HCEC 1CT (cell line): ENCODE measurements around the gene GGT7.
"Not testable (repeated sequence)": the region's sequence is repeated elsewhere in the genome, so short reads cannot be mapped to it uniquely, and the experiment has no call there.

Experiments
- DNase-seq: peaks from one replicate; pipeline ENCODE4 v3.0.0-alpha.2; 2017

GGT7 gene

DNA sequence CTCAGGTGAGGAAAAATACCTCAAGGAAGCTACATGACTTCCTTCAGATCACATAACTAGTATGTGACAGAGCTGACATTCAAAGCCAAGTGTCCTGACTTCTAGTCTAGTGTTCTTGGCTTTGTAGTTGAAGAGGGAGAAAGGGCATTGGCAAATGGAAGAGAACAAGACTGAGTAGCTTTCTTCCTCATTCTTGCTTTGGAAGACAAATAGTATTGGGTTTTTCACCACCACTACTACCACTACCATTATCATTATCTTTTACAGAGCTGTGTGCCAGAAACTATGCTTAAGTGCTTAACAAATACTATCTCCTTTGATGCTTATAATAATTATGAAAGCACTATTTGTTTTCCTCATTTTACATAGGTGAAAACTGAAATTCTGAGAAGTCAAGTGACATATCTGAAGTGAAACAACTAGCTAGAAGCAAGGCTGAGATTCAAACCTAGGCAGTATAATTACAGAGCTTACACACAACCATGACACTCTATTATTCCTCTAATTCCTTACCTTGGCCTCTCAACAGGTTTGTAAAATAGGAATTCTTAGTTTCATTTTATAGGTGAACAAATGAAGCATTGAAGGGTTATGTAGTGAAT is 10.5 kb upstream of the GGT7 start:
- no peak for DNase-seq

DNA sequence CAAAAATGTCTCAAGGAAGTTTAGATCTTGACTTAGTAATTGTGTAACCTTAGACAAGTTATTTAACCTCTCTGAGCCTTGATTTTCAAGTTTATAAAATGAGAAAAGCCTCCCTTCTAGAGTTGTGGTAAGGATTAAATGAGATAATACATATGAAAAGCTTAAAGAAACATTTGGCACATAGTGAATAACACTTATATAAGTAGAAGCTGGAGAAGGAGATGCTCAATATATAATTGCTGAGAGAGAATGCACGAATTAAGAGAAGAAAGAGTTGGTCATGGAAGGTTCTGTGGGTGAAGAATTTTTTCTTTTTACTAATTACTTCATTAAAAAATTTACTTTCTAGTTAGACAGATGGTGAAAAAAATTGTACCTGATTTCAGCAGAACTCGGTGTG is 9.0 kb upstream of the GGT7 start:
- DNase-seq: no peak

DNA sequence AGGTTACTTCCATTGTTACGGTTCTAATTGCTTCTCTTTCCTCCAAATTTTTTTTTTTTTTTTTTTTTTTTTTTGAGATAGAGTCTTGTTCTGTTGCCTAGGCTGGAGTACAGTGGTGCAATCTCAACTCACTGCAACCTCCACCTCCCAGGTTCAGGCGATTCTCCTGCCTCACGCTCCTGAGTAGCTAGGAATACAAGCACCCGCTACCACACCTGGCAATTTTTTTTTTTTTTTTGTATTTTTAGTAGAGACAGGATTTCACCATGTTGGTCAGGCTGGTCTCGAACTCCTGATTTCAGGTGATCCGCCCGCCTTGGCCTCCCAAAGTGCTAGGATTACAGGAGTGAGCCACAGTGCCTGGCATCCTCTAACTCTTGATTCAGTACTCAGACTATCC is 8.3 kb upstream of the GGT7 start:
- not testable (repeated sequence) for DNase-seq

DNA sequence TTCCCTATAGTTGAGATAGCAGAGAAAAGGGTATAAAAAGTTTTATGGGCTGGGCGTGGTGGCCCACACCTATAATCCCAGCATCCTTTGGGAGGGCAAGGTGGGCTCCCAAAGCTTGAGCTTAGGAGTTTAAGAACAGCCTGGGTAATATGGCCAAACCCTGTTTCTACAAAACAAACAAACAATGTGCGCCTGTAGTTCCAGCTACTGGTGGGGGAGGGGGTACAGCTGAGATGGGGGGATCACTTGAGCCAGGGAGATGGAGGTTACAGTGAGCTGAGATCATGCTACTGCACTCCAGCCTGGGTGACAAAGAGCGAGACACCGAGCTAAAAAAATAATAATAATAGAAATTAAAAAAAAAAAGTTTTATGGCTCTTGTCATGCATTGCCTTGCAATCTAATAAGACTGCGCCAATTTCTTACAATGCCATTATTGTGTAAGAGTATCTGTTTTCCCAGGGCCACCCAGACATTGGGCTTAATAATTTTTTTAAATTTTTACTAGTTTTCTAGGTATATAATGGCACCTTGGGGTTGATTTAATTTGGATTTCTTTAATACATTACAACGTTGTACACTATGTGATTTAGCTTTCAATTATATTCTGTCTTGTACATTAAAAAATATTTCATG is 7.7 kb upstream of the GGT7 start:
- DNase-seq: no peak

DNA sequence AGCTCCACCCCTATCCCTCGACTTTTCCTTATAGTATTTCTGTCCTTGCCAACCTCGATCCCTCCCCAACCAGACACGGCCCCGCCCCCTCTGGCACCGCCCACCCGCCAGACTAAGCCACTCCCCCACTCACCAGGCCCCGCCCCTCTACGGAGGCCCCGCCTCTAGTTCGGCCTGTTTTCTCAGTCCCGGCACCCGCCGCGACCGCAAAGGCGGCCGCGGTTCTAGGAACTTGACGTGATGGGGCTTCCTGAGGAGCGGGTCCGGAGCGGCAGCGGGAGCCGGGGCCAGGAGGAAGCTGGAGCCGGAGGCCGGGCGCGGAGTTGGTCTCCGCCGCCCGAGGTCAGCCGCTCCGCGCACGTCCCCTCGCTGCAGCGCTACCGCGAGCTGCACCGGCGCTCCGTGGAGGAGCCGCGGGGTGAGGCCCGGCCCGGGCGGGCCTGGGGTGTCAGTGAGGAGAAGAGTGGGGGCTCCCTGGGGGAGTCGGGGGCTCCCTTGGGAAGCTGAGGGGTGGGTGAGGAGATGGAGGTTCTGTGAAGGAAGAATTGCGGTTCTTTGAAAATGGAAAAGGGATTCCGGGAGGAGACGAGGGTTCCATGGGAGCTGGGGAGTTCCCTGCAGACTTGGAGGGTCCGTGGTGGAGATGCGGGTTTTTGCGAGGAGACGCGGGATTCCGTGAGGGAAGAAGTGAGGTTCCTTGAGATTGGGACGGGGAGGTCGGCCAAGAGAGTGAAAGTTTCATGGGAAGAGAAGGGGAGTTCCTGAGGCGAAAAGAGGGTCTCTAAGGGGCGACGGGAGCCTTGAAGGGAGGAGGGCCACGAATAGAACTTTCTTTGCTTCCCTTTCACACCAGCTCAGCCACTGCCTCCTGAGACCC is 4.0 kb upstream of the GGT7 start, which contains the start of gene ACSS2:
ACSS2 (plus strand) TSS at position 207 of the 877 bp plus-strand sequence; CDS start at position 241, 34 bp downstream.
- DNase-seq: peak; percentile 1

DNA sequence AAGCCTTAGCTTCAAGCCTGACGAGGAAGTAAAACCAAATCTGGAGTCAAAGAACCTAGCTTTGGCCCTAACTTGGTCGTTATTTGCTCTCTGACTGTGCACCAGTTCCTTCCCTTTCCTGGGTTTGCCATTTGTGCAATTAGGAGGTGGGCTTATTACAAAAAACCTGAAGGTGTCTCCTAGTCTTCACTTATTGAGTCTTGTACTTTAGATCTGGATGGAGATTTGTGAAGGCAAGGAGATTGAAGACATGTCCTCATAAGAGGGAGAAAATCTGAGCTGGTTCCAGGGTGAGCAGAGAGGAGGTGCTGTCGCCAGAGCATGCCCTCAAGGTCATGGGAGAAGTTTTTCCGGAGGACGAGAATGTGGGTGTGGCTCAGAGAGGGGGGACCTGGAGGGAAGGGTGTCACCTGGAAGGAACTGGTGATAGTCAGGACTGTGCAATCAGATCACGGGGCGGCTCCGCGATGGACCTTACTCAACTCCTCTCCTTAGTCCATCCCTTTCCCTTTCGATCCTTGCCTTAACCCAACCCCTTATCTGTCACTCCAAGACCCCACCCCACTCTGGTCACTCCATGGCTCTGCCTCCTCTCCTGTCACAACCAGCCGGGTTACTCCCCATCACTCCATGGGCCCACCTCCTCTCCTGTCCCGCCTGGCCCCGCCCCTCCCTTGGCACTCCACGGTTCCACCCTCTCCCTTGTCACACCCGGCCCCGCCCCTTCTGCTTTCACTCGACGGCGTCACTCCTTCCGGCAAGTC is 3.2 kb upstream of the GGT7 start:
- DNase-seq: peak; percentile 99

DNA sequence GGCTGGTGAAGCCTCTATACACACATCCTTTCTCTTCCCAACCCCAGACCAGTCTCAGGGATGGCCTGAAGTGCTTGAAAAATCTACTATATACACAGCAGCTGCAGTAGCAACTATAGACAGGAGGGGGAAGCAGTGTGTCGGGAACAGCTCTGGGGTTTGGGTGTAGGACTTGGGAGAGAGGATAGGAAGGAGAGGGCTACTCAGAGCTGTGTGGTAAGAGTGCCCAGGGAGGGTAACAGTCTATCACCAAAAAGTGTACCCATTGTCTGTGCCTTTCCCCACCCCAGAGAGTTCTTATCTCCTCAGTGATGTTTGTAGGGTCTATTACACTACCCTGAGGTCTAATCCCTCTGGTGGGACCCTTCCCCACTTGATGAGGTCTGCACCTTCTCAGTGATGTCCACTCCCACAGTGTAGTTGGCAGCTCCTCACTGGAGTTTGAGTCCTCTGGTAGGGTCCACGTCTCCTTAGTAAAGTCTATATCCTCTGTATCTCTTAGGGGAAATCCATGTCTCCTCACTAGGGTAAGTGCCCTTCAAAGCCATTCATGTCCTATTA is 1.5 kb upstream of the GGT7 start:
- DNase-seq: peak; percentile 87

DNA sequence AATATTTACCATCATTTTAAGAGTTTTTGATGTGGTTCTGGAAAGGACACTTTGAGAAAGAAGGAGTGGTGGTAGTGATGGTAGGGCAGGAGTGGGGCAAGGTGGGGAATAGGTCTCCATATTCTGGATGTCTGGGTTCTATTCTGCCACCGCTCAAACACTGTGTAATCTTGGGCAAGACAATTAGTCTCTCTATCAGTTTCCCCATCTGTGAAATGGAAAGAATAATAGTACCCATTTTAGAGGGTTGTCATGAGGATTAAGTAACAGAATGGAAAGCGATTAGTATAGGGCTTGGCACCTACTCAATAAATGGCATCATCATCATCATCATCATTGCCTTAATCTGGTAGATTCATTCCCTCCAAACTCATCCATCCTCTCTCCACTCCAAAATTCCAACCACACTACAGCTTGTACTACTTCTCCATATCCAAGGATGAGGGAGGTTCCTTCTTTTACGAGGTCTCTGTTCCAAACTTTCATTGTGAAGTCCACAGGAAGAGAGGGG is 982 bp upstream of the GGT7 start:
- no peak for DNase-seq

DNA sequence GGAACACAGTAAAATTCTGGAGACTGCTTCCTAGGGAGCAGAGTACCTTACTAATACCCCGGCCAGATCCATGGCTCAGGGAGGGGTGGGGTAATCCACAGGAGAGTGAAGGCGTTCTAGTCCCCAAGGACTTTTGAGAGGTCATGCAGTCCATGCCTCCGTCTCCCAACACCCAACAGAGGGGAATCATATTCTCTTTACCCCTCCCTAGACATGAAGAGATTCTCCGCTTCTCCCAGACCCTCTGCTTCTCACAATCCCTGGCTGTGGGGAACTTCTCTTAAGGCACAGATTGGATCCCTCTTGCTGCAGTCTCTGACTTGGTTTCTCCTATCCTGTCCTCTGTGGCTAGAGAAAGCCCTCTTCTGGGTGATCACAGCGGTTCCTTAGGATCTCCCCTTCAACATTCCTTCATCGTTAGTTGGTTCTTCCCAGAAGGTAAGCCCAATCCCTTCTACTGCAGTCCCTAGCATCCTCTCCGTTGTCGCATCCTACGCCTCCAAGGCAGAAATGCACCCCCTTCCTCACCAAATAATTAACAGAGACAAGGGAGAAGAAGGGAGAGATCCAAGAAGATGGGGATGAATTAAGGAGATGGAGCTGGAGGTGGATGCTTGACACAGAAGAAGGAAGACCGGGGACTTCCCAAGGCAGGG is 562 bp downstream of the GGT7 start:
- DNase-seq: peak; percentile 4

DNA sequence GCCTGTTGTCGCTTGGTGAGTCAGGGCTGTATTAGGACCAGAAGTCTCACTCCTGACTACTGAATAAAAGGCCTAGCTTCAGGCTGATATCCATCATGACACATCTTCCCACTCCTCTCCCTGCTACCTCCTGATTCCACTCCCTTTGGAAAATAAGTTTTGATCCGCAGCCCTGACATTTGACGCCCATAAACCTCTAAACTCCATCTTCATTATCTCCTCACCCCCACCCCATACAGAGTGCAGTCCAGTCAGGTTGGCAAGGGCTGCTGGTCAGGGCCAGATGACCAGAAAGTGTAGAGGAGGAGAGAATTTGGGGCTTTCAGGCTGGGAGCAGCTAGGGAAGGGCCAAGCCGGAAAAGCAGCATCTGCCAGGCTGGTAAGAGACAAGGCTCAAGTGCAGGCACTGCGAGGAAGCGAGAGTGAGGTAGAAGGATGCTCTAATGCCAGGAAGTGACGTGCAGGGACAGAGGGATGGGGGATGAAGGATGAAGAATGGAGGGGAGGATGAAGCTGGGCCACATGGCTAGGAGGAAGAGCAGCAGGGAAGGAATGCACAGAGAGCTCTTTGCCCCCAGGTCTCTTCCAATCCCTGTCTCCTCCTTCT is 1.2 kb downstream of the GGT7 start:
- DNase-seq: no peak

DNA sequence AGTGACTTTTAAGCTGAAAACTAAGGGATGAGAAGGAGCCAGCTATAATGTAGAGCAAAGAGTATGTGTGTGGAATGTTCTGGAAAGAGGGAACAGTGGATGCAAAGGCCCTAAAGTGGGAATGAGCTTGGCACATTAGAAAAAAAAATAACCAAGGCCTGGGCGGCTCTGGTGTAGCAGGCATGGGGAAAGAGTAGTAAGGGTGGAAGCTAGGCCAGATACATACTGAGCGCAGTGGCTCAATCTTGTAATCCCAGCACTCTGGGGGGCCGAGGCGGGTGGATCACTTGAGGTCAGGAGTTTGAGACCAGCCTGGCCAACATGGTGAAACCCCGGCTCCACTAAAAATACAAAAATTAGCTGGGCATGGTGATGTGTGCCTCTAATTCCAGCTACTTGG is 8.4 kb downstream of the GGT7 start:
- DNase-seq: no peak

DNA sequence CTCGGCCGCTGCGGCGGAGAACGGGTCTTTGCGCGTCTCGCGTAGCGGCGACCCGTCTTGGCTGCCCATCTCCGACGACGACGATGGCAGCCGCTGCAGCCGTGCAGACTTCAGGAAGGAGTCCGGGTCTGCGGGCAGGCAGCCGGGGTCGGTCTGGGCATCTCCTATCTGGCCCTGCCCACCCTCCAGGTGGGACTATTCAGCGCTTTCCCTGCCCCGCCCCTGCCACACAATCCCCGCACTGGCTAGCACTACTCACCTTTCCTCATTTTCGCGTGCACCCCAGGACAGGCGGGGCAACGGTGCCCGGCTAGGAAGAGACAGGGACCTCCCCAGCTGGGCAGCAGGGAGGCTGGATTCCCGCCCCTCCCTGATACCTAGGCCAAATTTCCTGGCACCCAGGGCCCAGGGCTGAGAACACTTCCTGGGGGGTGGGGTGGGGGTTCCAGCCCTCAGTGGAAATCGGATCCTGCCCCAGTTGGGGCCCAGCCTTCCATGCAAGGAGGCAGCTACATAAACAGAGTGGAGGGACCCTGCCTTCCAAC is 9.2 kb downstream of the GGT7 start:
- no peak for DNase-seq

DNA sequence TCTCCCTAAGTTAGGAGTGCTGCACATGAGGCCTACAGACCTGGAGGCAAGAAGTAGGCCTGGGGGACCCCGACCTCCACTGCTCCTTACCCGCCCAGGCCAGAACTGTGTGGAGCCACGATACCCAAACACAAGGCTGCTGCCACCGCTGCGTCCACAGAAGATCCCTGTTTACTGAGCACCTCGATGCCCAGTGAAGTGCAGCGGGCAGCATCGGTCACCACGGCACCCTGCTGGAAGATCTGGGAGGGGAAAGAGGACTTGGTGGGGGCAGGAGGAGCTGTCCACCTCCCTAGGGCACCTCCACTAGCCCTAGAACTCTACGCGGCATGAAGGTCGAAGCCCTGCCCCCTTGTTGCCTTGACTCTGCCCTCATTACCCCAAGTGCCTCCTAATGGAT is 9.9 kb downstream of the GGT7 start:
- no peak for DNase-seq

DNA sequence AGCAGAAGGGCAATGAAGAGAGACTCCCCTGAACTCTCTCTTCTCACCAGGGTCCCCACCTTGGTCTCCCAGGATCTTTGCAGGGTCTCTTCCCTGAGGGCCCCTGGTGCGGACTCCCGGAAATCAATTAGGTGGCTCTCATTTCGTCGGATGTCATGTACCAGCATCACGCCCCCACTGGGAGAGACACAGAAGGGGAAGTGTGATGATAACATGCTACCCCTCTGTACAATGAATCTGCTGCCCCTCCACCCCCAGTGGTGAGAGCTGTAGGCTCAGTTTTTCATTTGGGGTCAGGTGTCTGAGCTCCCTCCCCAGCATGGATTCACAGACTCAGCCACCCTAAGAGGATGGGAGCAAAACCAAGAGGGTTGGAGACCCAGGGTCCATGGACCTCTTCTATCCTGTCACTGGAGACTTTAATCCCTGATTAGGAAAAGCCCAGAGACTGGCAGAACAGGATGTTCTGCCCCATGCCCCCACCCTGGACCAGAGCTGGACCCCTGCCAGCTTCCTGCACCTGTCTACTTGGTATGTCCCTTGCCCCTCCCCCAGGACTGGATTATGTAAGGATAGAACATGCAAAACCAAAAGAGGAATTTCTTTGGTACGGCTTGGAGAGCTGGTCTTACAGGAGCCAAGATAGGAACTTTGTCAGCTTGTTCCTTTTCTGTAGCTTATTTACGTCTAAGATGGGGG is 11.1 kb downstream of the GGT7 start:
- DNase-seq: no peak

DNA sequence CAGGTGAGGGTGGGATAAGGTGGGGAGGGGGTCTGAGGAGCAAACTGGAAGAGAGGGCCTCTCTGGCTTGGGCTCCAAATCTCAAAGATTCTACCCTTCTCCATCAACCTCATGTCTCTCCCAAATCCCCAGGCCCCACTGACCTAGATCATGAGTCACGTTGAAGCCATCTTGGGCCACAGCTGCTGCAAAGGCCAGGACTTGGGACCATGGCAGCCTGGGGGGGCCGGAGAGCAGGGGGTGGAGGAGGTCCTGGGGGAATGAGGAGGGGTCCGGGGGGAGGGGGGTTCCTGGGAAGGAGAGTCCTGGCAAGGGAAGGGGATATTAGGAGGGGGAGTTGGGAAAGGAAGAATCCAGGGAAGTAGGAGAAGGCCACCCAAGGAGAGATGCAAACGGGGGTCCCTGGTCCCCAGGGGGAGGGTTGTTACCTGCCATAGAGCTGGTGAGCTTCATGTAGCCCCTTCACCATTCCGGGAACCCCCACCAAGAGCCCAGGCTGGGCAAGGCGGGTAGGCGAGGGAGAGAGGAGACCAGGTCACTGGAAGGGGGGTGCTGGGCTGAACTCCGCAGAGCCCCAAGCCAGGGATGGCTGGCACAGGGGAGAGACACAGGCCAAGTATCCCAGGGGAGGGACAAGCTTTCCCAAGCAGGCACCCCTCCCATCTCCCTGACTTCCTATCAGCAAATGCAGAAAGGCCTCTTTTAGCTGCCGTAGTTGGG is 12.7 kb downstream of the GGT7 start:
- DNase-seq: no peak

DNA sequence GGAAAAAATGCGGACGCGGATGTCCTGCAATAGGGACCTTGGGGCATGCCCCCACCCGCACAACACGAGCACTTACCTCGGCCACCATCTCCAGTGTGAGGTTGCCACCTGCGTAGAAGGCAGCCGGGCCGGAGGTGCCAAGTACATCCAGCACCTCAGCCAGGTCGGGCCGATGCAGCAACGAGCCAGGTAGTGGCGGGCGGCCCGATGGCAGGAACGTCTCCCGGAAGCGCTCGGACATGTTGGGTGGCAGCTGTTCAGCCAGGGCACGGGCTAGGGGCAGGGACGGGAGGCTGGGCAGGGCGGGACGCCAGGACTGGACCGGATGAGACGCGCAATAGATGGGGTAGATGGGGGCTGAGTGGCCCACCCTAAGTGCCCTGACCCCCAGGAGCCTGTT is 13.3 kb downstream of the GGT7 start:
- DNase-seq: no peak

DNA sequence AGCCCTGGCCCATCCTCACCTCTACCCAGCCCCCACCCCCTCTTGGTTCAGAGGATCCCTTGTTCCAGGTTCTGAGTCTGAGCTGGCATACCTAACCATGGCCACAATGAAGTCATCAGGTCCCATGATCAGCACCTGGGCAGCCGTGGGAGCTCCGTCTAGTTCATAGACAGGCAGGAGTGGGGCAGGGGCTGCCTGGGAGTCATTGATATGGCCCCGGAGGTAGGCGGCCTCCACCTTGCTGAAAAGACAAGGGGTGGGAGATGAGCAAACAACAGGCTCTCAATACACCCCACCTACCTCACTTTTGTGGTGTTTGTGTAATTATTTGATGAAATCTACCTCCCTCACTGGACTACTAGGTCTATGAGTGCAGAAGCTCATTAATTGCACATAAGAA is 20.4 kb downstream of the GGT7 start:
- DNase-seq: no peak

DNA sequence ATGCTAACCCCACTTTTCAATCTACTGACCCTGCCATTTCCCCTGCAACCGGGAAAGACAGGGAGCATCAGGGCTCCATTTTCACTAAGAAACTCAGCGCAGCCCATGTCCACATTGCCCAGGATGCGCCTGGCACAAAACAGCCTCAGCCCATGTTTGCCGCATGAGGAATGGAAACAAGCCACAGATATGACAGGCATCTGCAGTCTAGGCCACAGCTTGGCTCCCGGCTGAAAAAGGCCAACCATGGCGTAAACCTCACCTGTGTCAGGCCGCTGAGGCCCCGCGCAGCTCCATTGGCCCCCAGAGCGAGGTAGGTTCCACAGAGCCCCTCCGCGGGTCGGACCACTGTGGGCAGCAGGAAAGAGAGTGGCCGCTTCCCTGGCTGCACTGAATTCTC is 21.7 kb downstream of the GGT7 start:
- DNase-seq: no peak

DNA sequence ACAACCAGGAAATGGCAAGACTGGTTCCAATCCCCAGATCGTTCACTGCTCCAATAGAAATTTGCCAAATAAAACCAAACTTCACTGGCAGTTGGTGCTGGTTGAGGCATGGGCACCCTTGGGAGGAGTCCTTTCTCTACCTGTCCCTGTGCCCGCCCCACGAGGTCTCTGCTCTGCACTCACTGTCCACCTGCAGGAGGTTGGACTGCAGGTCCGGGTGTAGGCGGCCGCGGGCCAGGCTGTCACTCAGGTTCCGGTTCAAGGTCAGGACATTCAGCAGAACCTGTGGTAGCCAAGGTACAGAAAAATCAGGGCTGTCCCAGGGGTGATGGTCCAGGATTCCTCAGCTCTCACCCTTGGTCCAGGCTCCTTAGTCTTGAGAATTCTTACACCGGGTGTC is 22.9 kb downstream of the GGT7 start:
- no peak for DNase-seq

DNA sequence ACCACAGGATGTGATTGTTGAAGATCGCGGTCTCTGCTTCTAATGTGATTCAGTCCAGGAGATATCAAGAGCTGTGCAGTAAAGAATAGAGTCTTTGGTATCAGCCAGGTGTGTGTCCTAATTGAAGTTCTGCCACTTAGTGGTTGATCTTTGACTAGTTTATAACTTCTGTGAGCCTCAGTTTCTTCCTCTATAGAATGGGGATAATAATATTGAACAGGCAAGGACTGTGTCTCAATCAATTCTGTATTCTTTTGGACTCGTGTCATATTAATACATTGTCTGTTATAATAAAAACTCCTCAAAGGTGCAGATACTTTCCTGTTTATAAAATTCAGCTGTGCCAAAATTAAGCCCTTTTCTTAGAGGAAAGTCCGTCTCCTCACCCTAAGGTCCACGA is 24.1 kb downstream of the GGT7 start:
- DNase-seq: no peak
